ENCODE results near the gene MLLT11.

Gene MLLT11

GRCh38 chr1:151060007-151060656 lies at the start of gene MLLT11:
TSS of gene MLLT11 (plus strand) at chr1:151060397. CDS start at chr1:151067225, 6,828 bp downstream.
- no peak for DNase-seq

GRCh38 chr1:151011154-151011850 lies 48.9 kb upstream of the MLLT11 start:
- DNase-seq: no peak

- DNase-seq: no peak
Measured at GRCh38 chr1:151012684-151013471, 47.3 kb upstream of the MLLT11 start.

GRCh38 chr1:151013518-151013917 lies 46.7 kb upstream of the MLLT11 start:
- no peak for DNase-seq

GRCh38 chr1:151024540-151025146 lies 35.6 kb upstream of the MLLT11 start:
- peak; percentile 88 for DNase-seq

- no peak for DNase-seq
Measured at GRCh38 chr1:151026460-151026859, 33.7 kb upstream of the MLLT11 start.

GRCh38 chr1:151032164-151032563 lies 28.0 kb upstream of the MLLT11 start:
- DNase-seq: no peak

- DNase-seq: no peak
Measured at GRCh38 chr1:151035167-151035566, 25.0 kb upstream of the MLLT11 start.

GRCh38 chr1:151036356-151036755 lies 23.8 kb upstream of the MLLT11 start, which contains the start of gene BNIPL:
TSS of gene BNIPL (plus strand) at chr1:151036586. CDS start at chr1:151036726, 140 bp downstream.
- no peak for DNase-seq

- DNase-seq: no peak
Measured at GRCh38 chr1:151037032-151037431, 23.2 kb upstream of the MLLT11 start.

GRCh38 chr1:151039521-151039920 lies 20.7 kb upstream of the MLLT11 start:
- no peak for DNase-seq

GRCh38 chr1:151043163-151043562 lies 17.0 kb upstream of the MLLT11 start:
- no peak for DNase-seq

- DNase-seq: peak; percentile 60
Measured at GRCh38 chr1:151047591-151047924, 12.6 kb upstream of the MLLT11 start, which contains the start of gene C1orf56. TSS of gene C1orf56 (plus strand) at chr1:151047751. CDS start at chr1:151047848, 97 bp downstream.

GRCh38 chr1:151047925-151048644 lies 12.1 kb upstream of the MLLT11 start:
- peak; percentile 71 for DNase-seq

GRCh38 chr1:151048645-151049032 lies 11.6 kb upstream of the MLLT11 start:
- no peak for DNase-seq

GRCh38 chr1:151049458-151049857 lies 10.7 kb upstream of the MLLT11 start:
- no peak for DNase-seq

- DNase-seq: no peak
Measured at GRCh38 chr1:151050051-151050688, 10.0 kb upstream of the MLLT11 start.

- no peak for DNase-seq
Measured at GRCh38 chr1:151051356-151052009, 8.7 kb upstream of the MLLT11 start.

GRCh38 chr1:151054971-151055547 lies 5.1 kb upstream of the MLLT11 start:
- DNase-seq: no peak

GRCh38 chr1:151055581-151055980 lies 4.6 kb upstream of the MLLT11 start:
- no peak for DNase-seq

GRCh38 chr1:151056149-151056548 lies 4.0 kb upstream of the MLLT11 start:
- no peak for DNase-seq
